T-cell (primary cell): ENCODE measurements around the gene CYFIP1. TPM values are rescaled to one million over a fixed set of nuclear protein-coding genes. Genes with fewer than 3 reads are reported as not detected.

Experiments
- ATAC-seq, 4 experiments: fragments of 200-7000 bp in 3 of 4; fragments of 150-1000 bp in 1 of 4; cut with Tn5 transposase; replicated peaks in 1 of 4; 1 replicate in 3 of 4; 2 replicates in 1 of 4; pipeline ENCODE4 v1.10.0; 2021; ENCODE audit warnings: moderate library complexity in 3 of 4, mild to moderate bottlenecking in 2 of 4, moderate number of reproducible peaks in 1 of 4
- CTCF ChIA-PET, 2 donors: fragments of 300-600 bp; sonication (Branson Sonifier 250); formaldehyde crosslinking; loops; one replicate each; lab custom pipeline; 2022; ENCODE audit warnings: antibody characterized with exemption in 2 of 2; lab: Charles Lee
- POLR2A ChIA-PET, 2 donors: fragments of 300-600 bp; sonication (Branson Sonifier 250); formaldehyde crosslinking; loops; one replicate each; lab custom pipeline; 2022; ENCODE audit warnings: antibody characterized with exemption in 2 of 2; lab: Charles Lee
- DNase-seq, 35 experiments: peaks; one replicate each; pipeline versions ENCODE4 v3.0.0 to v3.0.0-alpha.2; 2013 to 2023
- H3K27ac ChIP-seq: one replicate; pipeline ENCODE4 v1.5.1; 2013; ENCODE audit warnings: low read length
- H3K27me3 ChIP-seq, 2 experiments: replicated peaks in 1 of 2; 1 replicate in 1 of 2; 2 replicates in 1 of 2; pipeline versions ENCODE4 v1.6.1 to v1.7.0; 2013; ENCODE audit warnings: low read length in 1 of 2, mixed read lengths in 1 of 2; ENCODE audit not compliant: control insufficient read depth in 2 of 2, insufficient read depth in 2 of 2; ENCODE audit errors: extremely low read depth in 1 of 2
- H3K36me3 ChIP-seq, 2 donors: 1 replicate in 1 of 2; 2 replicates in 1 of 2; pipeline versions ENCODE4 v1.6.1 to v1.7.0; 2013; ENCODE audit warnings: low read length in 1 of 2; ENCODE audit not compliant: control insufficient read depth in 2 of 2, insufficient read depth in 1 of 2; ENCODE audit errors: extremely low read depth in 1 of 2
- H3K4me1 ChIP-seq, 2 experiments: 1 replicate in 1 of 2; 2 replicates in 1 of 2; pipeline versions ENCODE4 v1.6.1 to v1.7.0; 2013; ENCODE audit warnings: low read length in 2 of 2, mixed read lengths in 1 of 2; ENCODE audit not compliant: insufficient read depth in 2 of 2, control insufficient read depth in 1 of 2; ENCODE audit errors: extremely low read depth in 1 of 2
- H3K4me3 ChIP-seq, 2 donors: 1 replicate in 1 of 2; 2 replicates in 1 of 2; pipeline versions ENCODE4 v1.5.1 to v1.7.0; 2013; ENCODE audit warnings: mild to moderate bottlenecking in 2 of 2, low read length in 1 of 2, moderate library complexity in 1 of 2; ENCODE audit not compliant: control insufficient read depth in 1 of 2; ENCODE audit errors: extremely low read depth in 1 of 2
- H3K9me3 ChIP-seq: 2 replicates; pipeline ENCODE4 v1.7.0; 2013
- H3K27ac Mint-ChIP-seq, 2 donors: one replicate each; pipeline ENCODE4 v1.8.0; 2020 to 2021; ENCODE audit warnings: mild to moderate bottlenecking in 2 of 2, mixed read lengths in 2 of 2
- H3K27me3 Mint-ChIP-seq, 2 donors: one replicate each; pipeline ENCODE4 v1.8.0; 2021 to 2022; ENCODE audit warnings: mixed read lengths in 2 of 2
- H3K36me3 Mint-ChIP-seq: one replicate; pipeline ENCODE4 v1.8.0; 2021; ENCODE audit warnings: mixed read lengths
- H3K4me1 Mint-ChIP-seq, 3 donors: one replicate each; pipeline ENCODE4 v1.8.0; 2020 to 2022; ENCODE audit warnings: mixed read lengths in 3 of 3, mild to moderate bottlenecking in 1 of 3
- H3K4me3 Mint-ChIP-seq, 3 donors: one replicate each; pipeline ENCODE4 v1.8.0; 2020 to 2022; ENCODE audit warnings: mild to moderate bottlenecking in 3 of 3, mixed read lengths in 3 of 3, moderate library complexity in 3 of 3
- H3K9me3 Mint-ChIP-seq, 3 donors: one replicate each; pipeline ENCODE4 v1.8.0; 2020 to 2022; ENCODE audit warnings: mixed read lengths in 3 of 3
- WGBS: methylation state at CpG from one replicate; pipeline ENCODE4 v1.1.5; 2013; ENCODE audit warnings: missing lambda C conversion rate; ENCODE audit not compliant: insufficient coverage; 5-methylcytosine and 5-hydroxymethylcytosine counted together
- total RNA-seq, 35 experiments: library from RNA in 6 of 35; stranded (reverse) in 6 of 35; fragments of 120-200 nt in 1 of 35; gene quantifications; one replicate each; pipeline versions ENCODE4 v1.2.1 to v1.2.4 and lab custom pipeline; 2013 to 2026

Gene CYFIP1
- total RNA-seq, 5 donors from 2014 or later (not counting 1 experiment from before 2014, with no cell fraction given) = 3.8 to 10.2 (median 7.9) TPM

GRCh38 chr15:22877607-22878006 is 102.6 kb downstream of the CYFIP1 start:
- Mint-ChIP-seq H3K4me1 (peaks cover 0 to 2% (median 0%) of the 10 kb centered on the region in 3 donors), H3K9me3 (no peaks in the 10 kb centered on the region), H3K36me3 (peaks cover 28% of the 10 kb centered on the region), H3K4me3 (no peak overlapping the region), H3K27me3 (no peaks in the 10 kb centered on the region), H3K27ac (no peak overlapping the region)
- Histone ChIP-seq H3K27me3 (no peaks in the 10 kb centered on the region), H3K4me1 (no peaks in the 10 kb centered on the region), H3K36me3 (peaks cover 0 to 3% of the 10 kb centered on the region in 2 donors), H3K4me3 (no peak overlapping the region), H3K27ac (no peak overlapping the region), H3K9me3 (no peaks in the 10 kb centered on the region)
- POLR2A ChIA-PET = no interaction called here
- DNase-seq (no peak), ATAC-seq (no peak)
- CTCF ChIA-PET = no interaction called here
- 98% methylated on average over 5 of the region's 8 CpGs for WGBS

- peaks cover 0 to 2% (median 0%) of the 10 kb centered on the region in 3 donors for H3K4me1 Mint-ChIP-seq
- H3K4me3 ChIP-seq = no peak overlapping the region
- CTCF ChIA-PET = no interaction called here
- H3K27me3 ChIP-seq = no peaks in the 10 kb centered on the region
- no peak for ATAC-seq
- no peak overlapping the region for H3K4me3 Mint-ChIP-seq
- H3K9me3 Mint-ChIP-seq = no peaks in the 10 kb centered on the region
- no peak overlapping the region for H3K27ac ChIP-seq
- no peak for DNase-seq
- no peak overlapping the region for H3K27ac Mint-ChIP-seq
- no peaks in the 10 kb centered on the region for H3K9me3 ChIP-seq
- H3K27me3 Mint-ChIP-seq = no peaks in the 10 kb centered on the region
- H3K36me3 Mint-ChIP-seq = peaks cover 28% of the 10 kb centered on the region
- H3K36me3 ChIP-seq = peaks cover 0 to 3% of the 10 kb centered on the region in 2 donors
- H3K4me1 ChIP-seq = no peaks in the 10 kb centered on the region
- WGBS = 93% methylated on average over 2 of the region's 5 CpGs
- POLR2A ChIA-PET = interaction anchor here in 1 of 2 donors (0.5 kb wide), 1 partner anchor 191 kb away, joined by 3 read pairs; no protein-coding TSS in a partner anchor
These were observed 103.1 kb downstream of the CYFIP1 start for GRCh38 chr15:22877117-22877516.

- DNase-seq (no peak), ATAC-seq (no peak)
- ChIA-PET POLR2A (no interaction called here), CTCF (no interaction called here)
- H3K27ac Mint-ChIP-seq = no peak overlapping the region
- Histone ChIP-seq H3K9me3 (no peaks in the 10 kb centered on the region), H3K27ac (no peak overlapping the region), H3K4me1 (no peaks in the 10 kb centered on the region), H3K36me3 (peaks cover 0 to 3% of the 10 kb centered on the region in 2 donors), H3K27me3 (no peaks in the 10 kb centered on the region), H3K4me3 (no peak overlapping the region)
- H3K9me3 Mint-ChIP-seq = no peaks in the 10 kb centered on the region
- H3K27me3 Mint-ChIP-seq = no peaks in the 10 kb centered on the region
- no peaks in the 10 kb centered on the region for H3K4me1 Mint-ChIP-seq
- no peak overlapping the region for H3K4me3 Mint-ChIP-seq
- peaks cover 17% of the 10 kb centered on the region for H3K36me3 Mint-ChIP-seq
- WGBS = 94% methylated on average over 6 of the region's 7 CpGs
These were observed 105.2 kb downstream of the CYFIP1 start for GRCh38 chr15:22874966-22875365.

- Histone ChIP-seq H3K36me3 (peaks cover 2 to 3% of the 10 kb centered on the region in 2 donors), H3K27ac (no peak overlapping the region), H3K9me3 (no peaks in the 10 kb centered on the region), H3K4me1 (no peaks in the 10 kb centered on the region), H3K27me3 (no peaks in the 10 kb centered on the region), H3K4me3 (no peak overlapping the region)
- no peaks in the 10 kb centered on the region for H3K4me1 Mint-ChIP-seq
- H3K9me3 Mint-ChIP-seq = no peaks in the 10 kb centered on the region
- POLR2A ChIA-PET = no interaction called here
- peaks cover 20% of the 10 kb centered on the region for H3K36me3 Mint-ChIP-seq
- ATAC-seq = no peak
- no peak for DNase-seq
- CTCF ChIA-PET = no interaction called here
- 98% methylated on average over 4 of the region's 8 CpGs for WGBS
- no peak overlapping the region for H3K27ac Mint-ChIP-seq
- no peaks in the 10 kb centered on the region for H3K27me3 Mint-ChIP-seq
- no peak overlapping the region for H3K4me3 Mint-ChIP-seq
These were observed 105.9 kb downstream of the CYFIP1 start for GRCh38 chr15:22874256-22874655.

GRCh38 chr15:22873841-22874240 is 106.3 kb downstream of the CYFIP1 start:
- no peak overlapping the region for H3K4me3 ChIP-seq
- Mint-ChIP-seq H3K4me1 (no peaks in the 10 kb centered on the region), H3K27ac (no peak overlapping the region), H3K27me3 (no peaks in the 10 kb centered on the region), H3K9me3 (no peaks in the 10 kb centered on the region), H3K36me3 (peaks cover 24% of the 10 kb centered on the region), H3K4me3 (no peak overlapping the region)
- ChIA-PET POLR2A (no interaction called here), CTCF (no interaction called here)
- H3K9me3 ChIP-seq = no peaks in the 10 kb centered on the region
- H3K27me3 ChIP-seq = no peaks in the 10 kb centered on the region
- ATAC-seq = no peak
- no peak overlapping the region for H3K27ac ChIP-seq
- DNase-seq = no peak
- no peaks in the 10 kb centered on the region for H3K4me1 ChIP-seq
- WGBS = 90% methylated on average over 8 of the region's 9 CpGs
- H3K36me3 ChIP-seq = peaks cover 3 to 5% of the 10 kb centered on the region in 2 donors

- H3K27ac Mint-ChIP-seq = no peak overlapping the region
- H3K4me3 ChIP-seq = no peak overlapping the region
- 86% methylated on average over 15 of the region's 17 CpGs for WGBS
- H3K4me1 ChIP-seq = no peaks in the 10 kb centered on the region
- no peak overlapping the region for H3K27ac ChIP-seq
- no peak overlapping the region for H3K4me3 Mint-ChIP-seq
- no peaks in the 10 kb centered on the region for H3K27me3 ChIP-seq
- ChIA-PET POLR2A (no interaction called here), CTCF (no interaction called here)
- no peaks in the 10 kb centered on the region for H3K9me3 ChIP-seq
- H3K4me1 Mint-ChIP-seq = no peaks in the 10 kb centered on the region
- no peaks in the 10 kb centered on the region for H3K9me3 Mint-ChIP-seq
- H3K36me3 Mint-ChIP-seq = peaks cover 24% of the 10 kb centered on the region
- H3K27me3 Mint-ChIP-seq = no peaks in the 10 kb centered on the region
- DNase-seq = no peak
- peaks cover 3 to 5% of the 10 kb centered on the region in 2 donors for H3K36me3 ChIP-seq
- ATAC-seq = no peak
These were observed 107.0 kb downstream of the CYFIP1 start for GRCh38 chr15:22872936-22873701.
